ENCODE data around the gene SLAIN2. TPM values are rescaled to one million over a fixed set of nuclear protein-coding genes. Genes with fewer than 3 reads are reported as not detected.

SLAIN2 gene
- total RNA-seq, 1 donor from 2014 or later: 42.8 TPM

GRCh38 chr4:48334236-48334635 is 7.1 kb upstream of the SLAIN2 start:
- TF ChIP-seq, protein P1, sequence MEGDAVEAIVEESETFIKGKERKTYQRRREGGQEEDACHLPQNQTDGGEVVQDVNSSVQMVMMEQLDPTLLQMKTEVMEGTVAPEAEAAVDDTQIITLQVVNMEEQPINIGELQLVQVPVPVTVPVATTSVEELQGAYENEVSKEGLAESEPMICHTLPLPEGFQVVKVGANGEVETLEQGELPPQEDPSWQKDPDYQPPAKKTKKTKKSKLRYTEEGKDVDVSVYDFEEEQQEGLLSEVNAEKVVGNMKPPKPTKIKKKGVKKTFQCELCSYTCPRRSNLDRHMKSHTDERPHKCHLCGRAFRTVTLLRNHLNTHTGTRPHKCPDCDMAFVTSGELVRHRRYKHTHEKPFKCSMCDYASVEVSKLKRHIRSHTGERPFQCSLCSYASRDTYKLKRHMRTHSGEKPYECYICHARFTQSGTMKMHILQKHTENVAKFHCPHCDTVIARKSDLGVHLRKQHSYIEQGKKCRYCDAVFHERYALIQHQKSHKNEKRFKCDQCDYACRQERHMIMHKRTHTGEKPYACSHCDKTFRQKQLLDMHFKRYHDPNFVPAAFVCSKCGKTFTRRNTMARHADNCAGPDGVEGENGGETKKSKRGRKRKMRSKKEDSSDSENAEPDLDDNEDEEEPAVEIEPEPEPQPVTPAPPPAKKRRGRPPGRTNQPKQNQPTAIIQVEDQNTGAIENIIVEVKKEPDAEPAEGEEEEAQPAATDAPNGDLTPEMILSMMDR (conservative IDR thresholded peaks at IDR 0.05; ENCODE audit: low read depth, low read length): no peak
- no peak overlapping the region for H3K4me3 ChIP-seq (ENCODE audit: low read depth, low read length)
- no peak for DNase-seq (ENCODE audit: low read depth)

DNA sequence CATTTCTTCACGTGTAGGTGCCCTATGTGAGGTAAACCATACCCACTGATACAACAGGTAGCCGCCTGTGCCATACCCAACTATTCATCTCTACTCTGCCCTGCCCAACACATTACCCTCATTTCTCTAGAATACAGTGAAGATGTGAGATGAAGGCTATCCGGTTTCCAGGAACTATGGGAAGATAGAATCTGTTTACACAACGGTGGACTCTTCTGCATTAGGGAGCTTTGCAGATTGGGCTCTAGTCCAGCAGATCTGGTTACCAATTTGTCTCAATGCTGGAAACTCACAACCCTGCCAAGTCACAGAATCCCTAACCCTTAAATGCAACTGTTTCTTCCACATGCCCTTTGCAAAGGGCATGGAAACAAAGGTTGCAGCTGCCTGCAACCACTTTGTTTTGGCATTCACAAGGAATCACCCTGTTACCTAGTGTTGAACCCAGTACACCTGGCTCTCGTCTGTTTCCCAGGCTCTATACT is 6.4 kb upstream of the SLAIN2 start:
- TF ChIP-seq, protein P1 (conservative IDR thresholded peaks at IDR 0.05; ENCODE audit: low read depth, low read length): no peak
- DNase-seq (ENCODE audit: low read depth): no peak
- H3K4me3 ChIP-seq (ENCODE audit: low read depth, low read length): no peak overlapping the region

DNA sequence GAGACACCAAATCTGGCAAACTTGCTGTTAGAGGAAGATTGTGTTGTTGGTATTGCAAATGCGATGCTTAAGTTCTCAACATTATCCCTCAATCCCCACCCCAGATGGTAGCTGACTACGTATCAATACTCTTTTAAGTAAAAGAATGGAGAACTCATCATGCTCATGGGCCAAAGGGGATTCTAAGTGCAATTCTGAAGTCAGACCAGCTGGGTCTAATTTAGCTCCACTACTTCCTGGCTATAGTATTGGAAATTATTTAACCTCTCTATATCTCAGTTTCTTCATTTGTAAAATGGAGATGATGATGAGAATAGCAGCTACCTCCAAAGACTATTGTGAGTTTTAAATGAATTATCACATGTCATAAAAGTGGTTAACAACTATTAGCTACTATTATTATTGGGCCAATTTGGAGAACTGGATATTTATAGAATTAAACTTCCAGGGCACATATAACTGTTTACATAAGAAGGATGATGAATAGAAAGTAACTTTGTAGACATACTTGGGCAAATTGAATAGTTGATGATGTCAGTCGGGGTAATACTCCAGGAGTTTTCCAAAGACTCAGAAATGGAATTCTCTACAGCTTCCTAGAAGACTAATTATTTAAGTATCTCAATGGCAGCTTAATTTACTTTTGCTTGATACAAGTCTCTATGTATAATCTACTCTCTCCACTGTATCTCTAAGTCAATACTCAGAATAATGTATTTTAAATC is 5.0 kb upstream of the SLAIN2 start:
- no peak overlapping the region for H3K4me3 ChIP-seq (ENCODE audit: low read depth, low read length)
- no peak for DNase-seq (ENCODE audit: low read depth)
- TF ChIP-seq, protein P1 (conservative IDR thresholded peaks at IDR 0.05; ENCODE audit: low read depth, low read length): no peak

DNA sequence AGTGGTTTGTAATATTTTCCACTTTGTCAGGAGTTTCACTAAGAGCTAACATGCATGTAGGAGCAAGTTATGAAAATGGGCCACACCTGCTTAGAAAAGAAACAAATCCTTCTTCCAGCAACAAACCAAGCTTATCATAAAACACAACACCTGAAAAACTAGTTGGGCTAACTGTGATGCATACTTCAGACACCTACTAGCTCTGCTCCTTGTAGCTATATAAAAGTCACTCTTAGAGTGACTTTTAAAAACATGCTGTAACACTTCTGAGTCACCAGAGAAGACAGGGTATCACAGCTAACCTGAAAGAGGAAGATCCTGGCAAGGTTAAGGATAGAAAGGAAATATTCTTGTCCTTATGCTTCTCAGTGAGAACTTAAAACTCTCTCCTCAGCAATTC is 3.6 kb upstream of the SLAIN2 start:
- H3K4me3 ChIP-seq (ENCODE audit: low read depth, low read length): no peak overlapping the region
- no peak for DNase-seq (ENCODE audit: low read depth)
- TF ChIP-seq, protein P1 (conservative IDR thresholded peaks at IDR 0.05; ENCODE audit: low read depth, low read length): no peak

- H3K4me3 ChIP-seq (ENCODE audit: low read depth, low read length): no peak overlapping the region
- TF ChIP-seq, protein P1 (conservative IDR thresholded peaks at IDR 0.05; ENCODE audit: low read depth, low read length): no peak
These were observed 1.7 kb upstream of the SLAIN2 start for GRCh38 chr4:48339642-48340041.

GRCh38 chr4:48340276-48340964 is 909 bp upstream of the SLAIN2 start:
- no peak for DNase-seq (ENCODE audit: low read depth)
- H3K4me3 ChIP-seq (ENCODE audit: low read depth, low read length): peak overlapping the region; percentile 59
- TF ChIP-seq, protein P1 (conservative IDR thresholded peaks at IDR 0.05; ENCODE audit: low read depth, low read length): no peak

More at GRCh38 chr4:48339642-48340041, 1.7 kb upstream of the SLAIN2 start:
- DNase-seq (ENCODE audit: low read depth): no peak
